GM21515 (cell line): ENCODE data around the gene INPP4B.
"Not testable (repeated sequence)": the region's sequence is repeated elsewhere in the genome, so short reads cannot be mapped to it uniquely, and the experiment has no call there.

ENCODE experiments used
- ATAC-seq: cut with Tn5 transposase; IDR thresholded peaks from one replicate; pipeline ENCODE4 v1.9.1; 2021; ENCODE audit not compliant: unreplicated experiment

INPP4B gene

DNA sequence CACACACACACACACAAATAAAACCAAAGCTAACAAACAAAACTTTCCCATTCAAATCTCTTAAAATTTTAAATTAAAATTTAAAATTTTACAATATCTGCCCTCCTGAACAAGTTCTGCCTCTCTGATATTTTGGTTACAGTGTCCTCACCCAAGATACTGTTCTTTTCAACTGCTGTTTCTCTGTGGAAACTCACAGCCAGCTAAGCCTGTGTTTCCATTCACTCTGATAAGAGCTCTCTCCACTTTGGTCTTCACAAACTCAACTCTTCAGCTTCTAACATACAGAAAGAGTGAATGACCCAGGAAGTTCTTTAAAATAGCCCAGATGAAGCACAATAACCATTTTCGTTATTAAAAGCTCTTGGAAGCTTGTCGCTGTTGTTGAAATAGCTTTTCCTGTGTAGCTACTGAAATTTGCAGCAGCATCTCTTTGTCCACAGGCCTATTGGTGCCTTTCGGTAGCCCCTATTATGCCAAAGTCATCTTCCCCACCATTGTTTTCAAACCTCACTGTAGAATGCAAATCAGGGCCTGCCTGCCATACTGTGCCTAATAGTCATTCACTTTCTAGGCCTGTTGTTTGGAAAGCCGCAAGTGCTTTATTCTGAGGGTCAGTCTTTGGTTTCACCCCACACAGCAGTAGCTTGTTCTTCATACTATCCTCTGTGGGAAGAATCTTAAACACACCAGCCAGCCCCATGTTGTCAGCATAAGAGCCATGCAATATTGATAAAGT is 19.4 kb downstream of the INPP4B start:
- no peak for ATAC-seq

DNA sequence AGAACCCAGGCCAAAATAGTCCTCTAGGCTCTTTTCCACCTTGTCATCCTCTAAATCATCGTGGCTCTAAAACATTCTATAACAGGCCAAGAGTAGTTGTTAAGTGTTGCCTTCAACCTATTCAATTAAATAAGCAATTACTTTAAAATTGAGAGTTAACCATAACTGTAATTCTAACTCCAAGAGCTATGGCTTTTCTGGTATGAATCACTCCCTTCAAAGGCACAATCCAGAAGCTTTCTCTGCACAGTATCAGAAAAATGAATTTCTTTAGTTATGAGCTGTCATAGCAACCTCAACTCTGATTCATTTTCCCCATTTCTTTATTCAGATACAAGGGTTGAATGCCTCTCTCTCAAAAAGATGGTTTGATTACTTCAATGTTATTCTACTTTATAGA is 21.7 kb downstream of the INPP4B start:
- ATAC-seq = no peak

DNA sequence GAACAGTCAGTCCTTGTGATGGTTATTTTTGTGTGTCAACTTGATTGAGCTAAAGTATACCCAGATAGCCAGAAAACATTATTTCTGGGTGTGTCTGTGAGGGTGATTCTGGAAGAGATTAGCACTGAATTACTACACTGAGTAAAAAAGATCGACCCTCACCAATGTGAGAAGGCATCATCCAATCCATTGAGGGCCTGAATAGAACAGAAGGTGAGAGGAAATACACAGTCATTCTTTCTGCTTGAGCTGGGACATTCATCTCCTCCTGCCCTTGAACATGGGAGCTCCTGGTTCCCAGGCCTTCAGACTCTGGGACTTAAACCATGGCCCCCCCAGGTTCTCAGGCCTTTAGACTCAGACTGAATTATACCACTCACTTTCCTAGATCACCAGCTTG is 22.3 kb downstream of the INPP4B start:
- ATAC-seq = no peak

DNA sequence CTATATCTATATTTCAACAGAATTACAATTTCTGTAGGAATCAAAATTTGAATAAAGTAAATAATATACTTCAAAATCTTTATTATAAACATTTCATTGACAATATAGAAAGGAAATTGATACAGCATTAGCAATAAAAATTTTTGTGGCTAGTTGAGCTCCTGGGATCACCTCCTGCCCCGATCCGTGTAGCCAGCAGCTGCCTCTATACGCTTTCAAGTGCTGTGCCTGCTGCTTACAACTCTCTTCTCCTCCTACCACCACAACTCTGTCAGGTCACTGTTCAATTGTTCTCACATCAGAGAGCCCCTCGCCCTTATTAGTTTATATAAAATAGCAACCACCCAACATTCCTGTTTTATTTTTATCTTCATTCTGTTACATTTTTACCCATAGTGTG is 27.6 kb downstream of the INPP4B start:
- no peak for ATAC-seq

DNA sequence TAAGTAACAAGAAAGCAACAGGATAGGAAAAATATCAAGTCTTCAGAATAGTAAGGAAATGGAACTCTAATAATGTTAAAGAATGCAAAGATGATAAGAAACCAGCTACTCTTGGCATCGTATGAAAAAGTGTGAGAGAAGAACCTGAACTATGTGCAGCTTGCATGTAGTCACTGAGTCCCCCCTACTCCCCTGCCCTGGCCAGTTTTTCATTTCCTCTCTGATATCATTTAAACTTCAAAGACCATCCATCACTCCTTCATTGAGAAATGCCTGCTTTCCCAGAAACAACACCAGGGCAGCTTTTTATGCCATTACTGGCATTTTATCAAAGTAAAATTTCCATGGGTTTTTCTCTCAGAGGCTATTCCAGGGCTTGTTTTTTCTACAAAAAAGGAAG is 28.1 kb downstream of the INPP4B start:
- ATAC-seq = no peak

DNA sequence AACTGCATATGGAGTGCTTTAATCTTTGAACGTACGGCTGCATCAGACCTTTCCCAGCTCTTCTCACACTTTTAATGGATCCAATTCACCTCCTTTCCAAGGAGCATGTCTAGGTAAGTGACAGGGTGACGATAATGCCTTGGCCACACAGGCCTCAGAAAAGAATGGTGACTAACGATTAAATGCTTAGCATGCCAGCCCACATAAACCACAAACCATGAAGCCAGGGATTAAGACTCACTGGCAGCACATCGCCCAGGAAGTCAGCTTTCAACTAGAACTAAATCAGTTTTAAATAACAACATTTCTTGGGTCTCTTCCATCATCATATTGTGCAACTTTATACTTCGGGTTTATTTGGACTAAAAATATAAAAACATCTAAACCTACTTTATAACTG is 28.7 kb downstream of the INPP4B start:
- no peak for ATAC-seq

DNA sequence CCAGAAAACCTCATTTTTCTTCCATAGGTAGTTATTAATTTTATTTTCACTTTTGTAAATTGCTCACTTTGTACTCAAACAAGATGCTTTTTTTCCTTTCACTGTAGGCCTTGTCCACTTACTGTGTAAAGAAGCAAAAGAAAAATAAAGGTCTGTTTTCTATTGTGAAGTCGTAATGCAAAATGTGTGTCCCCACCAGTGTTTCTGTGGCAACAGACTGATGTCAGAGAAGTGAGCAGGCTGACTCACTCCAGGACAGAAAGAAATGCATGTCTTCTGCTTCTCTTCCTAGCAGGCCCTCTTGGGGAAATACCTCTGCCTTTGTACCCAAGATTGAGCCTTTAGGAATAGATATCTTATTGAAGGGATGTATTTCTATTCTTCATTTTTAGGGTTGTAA is 30.3 kb downstream of the INPP4B start:
- no peak for ATAC-seq

DNA sequence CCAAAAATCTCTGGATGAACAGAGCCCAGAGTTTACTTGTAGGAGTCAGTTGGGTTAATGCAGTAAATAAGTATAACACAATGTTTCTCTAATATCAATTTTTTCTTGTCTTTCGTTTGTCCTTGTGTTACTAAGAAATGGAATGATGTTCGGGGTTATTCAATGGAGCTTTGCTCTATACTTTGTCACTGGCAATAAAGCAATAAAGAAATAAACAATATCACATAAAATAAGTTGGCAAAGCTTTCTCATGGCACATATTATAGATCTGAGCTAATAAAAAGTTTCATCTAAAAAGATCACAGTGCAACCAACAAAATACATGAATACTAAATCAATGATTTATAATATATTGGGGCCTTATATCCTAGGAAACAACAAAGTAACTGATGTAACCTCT is 32.7 kb downstream of the INPP4B start:
- no peak for ATAC-seq

DNA sequence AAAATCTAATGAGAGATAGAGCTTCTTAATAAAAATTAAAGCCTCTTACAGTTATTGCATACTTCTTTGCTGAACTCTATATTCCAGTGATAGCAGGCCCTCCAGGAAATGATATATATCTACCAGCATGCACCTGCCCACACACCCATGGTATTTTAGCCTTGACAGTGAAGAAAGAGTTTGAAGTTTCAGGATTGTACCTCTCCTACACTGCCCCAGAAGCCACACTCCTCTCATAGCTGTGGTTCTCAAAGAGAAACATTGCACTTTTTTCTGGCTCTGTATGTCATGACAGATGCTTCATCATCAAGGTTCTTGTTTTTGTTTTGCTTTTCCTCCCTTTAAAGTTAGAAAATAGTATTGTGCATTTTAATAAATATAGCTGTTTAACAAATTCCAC is 34.0 kb downstream of the INPP4B start:
- no peak for ATAC-seq

DNA sequence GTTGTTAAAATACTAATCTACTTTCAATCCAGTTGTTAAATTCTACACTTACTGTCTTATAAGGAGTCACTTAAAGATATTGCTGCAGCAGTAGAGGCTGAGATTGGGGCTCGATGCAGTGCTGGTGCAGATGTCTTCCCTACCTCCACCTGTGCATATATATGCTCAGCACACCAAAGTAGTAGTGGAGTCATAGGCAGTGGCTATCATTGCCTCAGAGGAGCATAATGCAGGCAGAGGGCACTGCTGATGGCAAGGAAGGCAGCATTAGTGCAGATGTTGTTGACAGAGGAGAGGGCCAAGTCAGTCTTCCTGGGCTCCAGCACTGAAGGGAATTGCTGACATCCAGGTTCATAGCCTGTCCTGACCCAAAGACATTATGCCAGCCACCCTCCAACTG is 35.1 kb downstream of the INPP4B start:
- no peak for ATAC-seq

DNA sequence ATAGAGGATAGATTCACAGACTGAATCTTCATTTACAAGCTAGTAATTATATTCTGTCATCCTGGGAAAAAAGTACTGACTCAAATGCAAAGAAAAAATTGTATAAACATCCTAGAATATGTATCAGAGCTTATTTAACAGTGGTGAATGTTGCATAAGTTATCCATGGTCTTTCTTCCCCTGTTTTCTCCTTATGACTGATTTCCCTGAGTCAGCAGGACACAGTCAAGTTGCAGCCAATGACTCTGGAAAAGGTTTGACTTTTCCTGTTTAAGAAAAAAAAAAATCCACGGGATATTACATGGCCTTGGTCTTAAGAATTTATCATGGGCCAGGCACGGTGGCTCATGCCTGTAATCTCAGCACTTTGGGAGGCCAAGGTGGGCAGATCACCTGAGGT is 36.5 kb downstream of the INPP4B start:
- ATAC-seq = no peak

DNA sequence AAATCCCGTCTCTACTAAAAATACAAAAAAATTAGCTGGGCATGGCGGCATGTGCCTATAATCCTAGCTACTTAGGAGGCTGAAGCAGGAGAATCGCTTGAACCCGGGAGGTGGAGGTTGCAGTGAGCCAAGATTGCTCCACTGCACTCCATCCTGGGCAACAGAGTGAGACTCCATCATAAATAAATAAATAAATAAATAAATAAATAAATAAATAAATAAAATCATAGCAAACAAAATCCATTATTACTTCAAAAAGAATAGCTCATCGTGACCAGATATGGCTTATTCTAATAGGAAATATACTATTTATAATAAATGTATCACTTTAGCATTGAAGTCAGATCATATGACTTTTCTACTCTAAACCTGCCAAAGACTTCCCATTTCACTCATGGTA is 42.2 kb downstream of the INPP4B start:
- not testable (repeated sequence) for ATAC-seq

DNA sequence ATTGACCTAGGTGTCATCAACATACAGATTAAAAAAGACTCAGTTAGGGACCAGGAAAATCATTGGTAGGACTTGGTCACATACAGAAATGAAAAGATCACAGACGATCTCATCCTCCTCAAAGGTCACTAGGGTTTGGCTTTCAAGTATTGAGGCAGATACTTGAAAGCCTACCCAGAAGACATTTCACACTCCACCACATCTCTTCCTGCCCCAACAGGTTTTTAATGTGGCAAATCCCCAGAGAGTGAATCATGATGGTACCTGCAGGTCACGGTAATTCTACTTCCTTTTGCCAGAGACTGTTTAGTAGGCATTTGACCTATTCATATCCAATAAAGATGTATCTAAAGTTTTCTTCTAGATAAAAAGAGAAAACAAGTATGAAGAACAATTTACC is 44.1 kb downstream of the INPP4B start:
- no peak for ATAC-seq

DNA sequence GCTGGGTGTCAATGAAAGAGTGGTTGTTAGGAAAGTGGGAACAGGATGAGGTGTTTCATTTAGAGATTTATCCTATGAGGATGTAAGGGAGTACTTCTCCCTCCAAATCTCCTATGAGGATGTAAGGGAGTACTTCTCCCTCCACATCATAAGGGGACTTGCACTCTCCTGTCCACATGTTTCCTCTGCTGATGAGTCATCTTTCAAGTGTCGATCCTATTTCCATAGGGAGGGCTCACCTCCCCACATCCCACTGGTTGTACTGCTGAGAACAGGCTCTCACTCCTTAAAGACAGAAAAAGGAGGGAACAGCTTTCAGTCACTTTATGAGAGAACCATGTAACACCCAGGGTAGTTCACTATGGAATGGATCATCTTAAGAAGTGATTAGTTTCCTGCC is 65.0 kb downstream of the INPP4B start:
- ATAC-seq = no peak

DNA sequence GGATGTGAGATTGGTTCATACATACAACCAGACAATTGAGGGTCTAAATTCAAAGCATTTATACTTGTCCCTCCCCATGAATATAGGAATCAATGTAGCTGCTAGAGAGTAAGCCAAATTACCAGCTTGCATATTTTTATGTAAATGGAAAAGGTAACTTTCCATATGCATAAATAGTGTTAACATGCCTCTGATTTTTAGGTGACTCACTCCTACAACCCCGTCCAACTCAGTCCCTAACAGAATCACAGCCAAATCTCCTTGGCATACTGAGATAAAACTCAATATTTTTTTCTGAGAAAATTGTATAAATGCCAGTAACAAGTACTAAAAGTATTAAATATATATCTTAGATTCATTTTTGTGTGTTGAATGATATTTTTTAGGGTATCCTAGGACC is 67.2 kb downstream of the INPP4B start:
- ATAC-seq = no peak

DNA sequence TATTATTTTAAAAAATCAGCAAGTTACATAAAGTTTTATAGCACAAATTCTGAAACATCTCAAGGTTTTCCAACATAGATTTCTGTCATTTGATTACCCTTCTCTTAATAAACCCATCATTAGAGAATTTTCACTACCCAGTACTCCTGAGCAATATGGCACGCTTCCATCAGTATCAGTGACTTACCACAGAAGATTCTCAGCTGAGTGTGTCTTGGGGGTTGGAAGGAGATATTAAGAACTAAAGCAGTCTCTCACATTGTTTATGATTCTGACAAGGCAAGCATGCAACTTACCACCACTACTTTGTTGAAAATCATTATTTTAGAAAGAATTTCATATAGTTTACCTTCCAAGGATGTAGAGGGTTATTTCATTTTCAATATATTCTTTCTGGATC is 67.7 kb downstream of the INPP4B start:
- no peak for ATAC-seq

DNA sequence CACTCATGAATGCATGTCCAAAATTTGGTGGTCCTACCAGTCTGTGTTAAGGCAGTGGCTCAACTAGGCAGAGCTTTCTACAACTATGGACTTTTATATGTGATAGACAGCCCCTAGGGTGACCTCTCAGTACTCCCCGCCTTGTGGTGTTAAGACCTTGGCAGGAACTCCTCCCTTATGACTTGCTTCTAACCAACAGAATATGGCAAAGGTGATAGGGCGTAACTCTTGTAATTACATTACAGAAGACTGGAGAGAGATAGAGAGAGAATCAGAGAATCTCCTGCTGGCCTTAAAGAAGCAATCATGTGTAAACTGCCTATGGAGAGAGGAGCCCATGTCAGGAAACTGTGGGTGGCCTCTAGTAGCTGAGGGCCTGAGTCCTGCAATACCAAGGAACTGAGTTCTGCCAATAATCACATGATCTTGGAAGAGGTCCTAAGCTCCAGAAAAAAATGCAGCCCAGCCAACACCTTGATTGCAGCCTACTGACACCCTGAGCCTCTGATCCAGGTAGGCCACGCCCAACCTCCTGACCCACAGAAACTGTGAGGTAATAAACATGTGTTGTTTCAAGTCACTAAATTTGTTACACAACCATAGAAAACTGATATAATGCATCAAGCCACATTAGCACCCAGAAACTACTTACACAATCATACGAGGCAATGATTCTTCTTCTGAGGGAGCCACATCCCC is 68.9 kb downstream of the INPP4B start:
- ATAC-seq = no peak

DNA sequence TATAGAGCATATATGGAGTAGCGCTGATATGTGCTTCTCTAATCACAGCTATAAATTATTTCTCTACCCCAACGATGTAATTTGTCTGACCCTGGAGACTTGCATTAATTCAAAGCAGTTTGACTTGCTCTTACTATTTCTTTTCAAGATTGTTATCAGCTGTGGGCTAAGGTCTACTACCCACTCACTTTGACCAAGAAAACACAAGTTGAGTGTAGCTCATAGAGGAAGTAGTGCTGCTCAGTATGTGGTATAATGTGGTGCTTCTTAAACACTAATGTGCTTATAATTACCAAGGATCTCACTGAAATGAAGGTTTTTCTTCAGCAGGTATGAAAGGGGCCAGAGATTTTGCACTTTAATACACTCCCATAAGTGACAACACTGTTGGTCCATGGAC is 70.1 kb downstream of the INPP4B start:
- ATAC-seq = no peak

DNA sequence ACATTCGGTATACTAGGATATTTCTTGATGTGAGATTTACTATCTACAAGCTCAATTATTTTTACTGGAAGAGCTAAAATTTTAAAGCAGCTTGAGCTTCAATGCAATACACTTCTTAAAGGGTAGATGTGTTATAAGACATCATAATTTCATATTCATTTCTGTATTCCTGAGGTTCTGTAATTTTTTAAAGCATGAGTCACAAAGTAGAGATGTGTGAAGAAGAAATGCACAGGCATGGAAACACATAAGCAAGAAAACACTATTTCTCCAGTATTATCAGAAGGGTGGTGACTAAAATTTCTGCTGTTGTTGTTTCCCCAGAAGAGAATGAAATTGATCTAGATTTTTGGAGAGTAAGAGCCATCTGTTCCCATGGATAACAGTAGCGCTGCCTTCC is 72.6 kb downstream of the INPP4B start:
- ATAC-seq = no peak

DNA sequence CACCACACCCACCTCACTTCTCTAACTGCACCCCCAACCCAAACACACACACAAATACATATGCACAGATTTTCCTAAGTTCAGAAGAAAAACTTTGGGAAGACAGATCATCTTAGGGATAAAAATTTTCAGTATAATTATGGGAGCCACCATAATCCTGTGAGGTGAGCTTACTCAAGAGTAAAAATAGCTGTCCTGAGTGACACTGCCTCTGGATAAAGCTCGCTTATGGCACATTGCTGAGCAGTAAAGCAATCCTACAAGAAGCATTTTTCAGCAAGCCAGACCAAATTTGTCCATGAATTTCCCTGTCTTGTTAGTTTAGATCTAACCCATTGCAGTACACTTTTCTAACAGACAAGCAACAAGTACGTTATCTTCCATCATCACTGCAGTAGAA is 83.8 kb downstream of the INPP4B start:
- no peak for ATAC-seq

DNA sequence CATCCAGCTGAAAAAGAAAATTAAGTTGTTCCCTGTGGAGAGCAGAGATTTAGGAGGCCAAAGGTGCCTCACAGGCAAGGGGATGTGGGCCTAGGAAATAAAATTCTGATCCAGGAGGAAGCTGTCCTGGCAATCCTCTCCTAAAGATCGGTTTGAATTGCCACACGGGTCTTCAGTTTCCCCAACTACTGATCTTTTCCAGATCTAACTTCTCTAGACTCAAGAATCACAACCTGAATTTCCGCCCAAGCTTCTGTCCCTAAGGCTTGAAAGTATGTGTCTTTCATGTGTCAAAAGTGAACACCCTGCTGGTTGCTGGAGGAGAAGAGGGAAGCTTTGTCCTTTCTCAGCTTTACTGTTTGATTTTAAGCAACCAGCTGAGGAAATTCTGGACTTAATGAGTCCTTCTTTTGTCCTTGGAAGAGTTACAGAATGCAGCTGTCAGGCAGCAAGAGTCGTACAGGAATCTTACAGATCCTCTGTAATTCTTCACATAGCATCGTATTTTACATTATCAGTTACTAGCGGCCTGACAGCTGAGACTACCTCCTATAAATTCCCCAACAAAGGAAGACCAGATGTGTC is 93.8 kb downstream of the INPP4B start:
- no peak for ATAC-seq

DNA sequence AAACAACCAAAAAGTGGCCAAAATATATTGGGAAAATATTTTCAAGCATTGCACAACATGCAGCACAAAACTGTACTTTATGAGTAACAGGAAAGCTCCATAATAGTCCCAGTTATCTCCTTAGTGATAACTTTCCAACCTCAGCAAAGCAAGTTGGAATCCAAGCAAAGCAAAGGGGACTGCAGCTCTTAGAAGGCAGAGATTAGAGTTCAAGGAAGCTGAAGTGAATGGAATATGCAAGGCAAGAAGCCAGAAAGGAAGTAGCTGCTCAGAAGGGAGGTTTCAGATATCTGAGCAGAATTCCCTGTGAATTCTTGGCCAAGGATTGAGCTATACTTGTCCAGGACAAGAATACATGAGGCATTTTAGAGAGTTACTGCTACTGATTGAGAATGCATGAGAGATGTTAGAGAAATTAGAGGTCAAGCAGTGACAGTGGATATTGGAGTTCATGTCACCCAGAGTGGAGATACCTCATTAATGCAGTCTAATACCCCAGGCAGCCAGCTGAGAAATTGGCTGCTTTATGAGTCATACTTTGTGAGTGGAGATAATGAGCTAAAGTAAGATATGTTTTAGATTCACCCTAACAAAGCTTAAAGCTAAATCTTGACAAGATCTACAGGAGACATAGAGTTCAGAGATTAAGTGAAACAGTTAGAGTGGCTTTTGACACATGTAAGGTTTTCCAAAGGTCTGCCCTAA is 102.8 kb downstream of the INPP4B start:
- no peak for ATAC-seq
